GM21528 (cell line): ENCODE data around the gene HRH4.
A peak's percentile ranks its signal among the peaks of the same experiment; 100 is the strongest.

Experiments used
- ATAC-seq: cut with Tn5 transposase; IDR thresholded peaks from one replicate; pipeline ENCODE4 v1.9.1; 2021; ENCODE audit warnings: mild to moderate bottlenecking, moderate library complexity; ENCODE audit not compliant: unreplicated experiment, low FRiP score

The HRH4 gene, protein sequence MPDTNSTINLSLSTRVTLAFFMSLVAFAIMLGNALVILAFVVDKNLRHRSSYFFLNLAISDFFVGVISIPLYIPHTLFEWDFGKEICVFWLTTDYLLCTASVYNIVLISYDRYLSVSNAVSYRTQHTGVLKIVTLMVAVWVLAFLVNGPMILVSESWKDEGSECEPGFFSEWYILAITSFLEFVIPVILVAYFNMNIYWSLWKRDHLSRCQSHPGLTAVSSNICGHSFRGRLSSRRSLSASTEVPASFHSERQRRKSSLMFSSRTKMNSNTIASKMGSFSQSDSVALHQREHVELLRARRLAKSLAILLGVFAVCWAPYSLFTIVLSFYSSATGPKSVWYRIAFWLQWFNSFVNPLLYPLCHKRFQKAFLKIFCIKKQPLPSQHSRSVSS

DNA sequence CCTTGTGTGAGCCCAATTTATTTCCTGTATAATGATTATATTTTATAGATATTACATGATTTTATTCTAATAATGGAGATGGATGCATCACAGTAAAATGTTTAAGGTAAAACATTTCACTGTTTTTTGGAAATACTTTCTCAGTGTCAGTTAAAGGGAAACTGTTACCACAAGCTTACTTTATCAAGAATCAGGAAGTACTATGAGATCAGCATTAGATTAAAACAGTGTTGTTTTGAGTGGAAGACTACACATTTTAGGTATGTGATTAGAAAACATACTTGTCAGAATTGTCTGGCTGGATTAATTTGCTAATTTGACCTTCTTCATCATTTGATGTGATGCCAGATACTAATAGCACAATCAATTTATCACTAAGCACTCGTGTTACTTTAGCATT is at the start of gene HRH4:
Gene HRH4, plus strand, starts transcription at position 250 of the 400 bp plus-strand sequence. Its CDS starts 92 bp downstream, at position 342.
- no peak for ATAC-seq

- no peak for ATAC-seq
Measured at GRCh38 chr18:24413148-24413547, 47.3 kb upstream of the HRH4 start.

DNA sequence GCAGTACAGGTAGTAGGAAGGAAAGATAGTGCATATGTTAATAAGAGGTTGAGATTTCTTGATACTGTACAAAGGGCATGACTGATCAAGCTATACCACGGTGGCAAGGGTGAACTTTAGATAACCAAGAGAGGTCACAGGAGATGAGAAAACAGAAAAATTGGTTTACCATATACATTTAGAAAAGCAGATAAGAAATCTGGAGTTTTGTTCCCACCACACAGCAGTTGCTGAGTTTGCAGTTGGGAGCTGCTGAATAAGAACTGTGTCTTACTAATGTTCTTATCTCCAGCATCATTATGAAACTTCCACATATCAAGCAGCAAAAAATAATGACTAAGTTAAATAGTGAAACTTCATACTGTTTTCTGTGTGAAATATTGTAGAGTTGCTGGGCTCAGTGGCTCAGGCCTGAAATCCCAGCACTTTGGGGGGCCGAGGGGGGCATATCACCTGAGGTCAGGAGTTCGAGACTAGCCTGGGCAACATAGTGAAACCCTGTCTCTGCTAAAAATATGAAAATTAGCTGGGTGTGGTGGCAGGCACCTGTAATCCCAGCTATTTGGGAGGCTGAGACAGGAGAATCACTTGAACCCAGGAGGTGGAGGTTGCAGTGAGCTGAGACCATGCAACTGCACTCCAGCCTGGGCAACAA is 46.0 kb upstream of the HRH4 start:
- ATAC-seq = no peak

GRCh38 chr18:24417480-24417879 is 43.0 kb upstream of the HRH4 start:
- ATAC-seq = no peak

DNA sequence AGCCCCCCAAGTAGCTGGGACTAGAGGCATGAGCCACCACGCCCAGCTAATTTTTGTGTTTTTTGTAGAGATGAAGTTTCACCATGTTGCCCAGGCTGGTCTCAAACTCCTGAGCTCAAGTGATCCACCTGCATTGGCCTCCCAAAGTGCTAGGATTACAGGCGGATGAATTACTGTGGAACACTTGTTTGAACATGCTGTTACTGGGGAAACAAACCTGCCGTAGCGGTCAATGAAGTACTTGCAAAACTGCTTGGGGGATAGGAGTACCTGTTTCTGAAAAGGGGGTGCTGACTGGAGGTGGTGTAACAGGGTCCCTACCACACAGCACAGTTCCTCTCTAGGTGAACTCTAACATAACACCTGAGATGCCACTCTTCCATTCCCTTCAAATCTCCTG is 39.9 kb upstream of the HRH4 start:
- no peak for ATAC-seq

- ATAC-seq = no peak
Measured at GRCh38 chr18:24421831-24422230, 38.6 kb upstream of the HRH4 start.

DNA sequence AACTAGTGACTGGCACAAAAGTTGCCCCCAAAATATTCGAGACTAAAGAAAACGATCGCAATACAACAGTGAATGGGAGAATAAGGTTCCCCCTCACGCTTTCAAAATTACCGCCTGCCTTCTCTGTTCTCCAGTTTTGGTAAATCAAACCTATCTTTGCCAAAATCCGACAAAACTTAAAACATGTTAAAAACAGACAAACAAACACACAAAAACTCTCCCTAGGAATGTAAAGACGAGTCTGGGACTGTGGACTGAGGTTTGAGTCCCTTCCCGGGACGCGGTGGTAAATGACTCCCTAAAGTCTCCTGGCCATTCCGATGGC is 34.4 kb upstream of the HRH4 start:
- no peak for ATAC-seq

DNA sequence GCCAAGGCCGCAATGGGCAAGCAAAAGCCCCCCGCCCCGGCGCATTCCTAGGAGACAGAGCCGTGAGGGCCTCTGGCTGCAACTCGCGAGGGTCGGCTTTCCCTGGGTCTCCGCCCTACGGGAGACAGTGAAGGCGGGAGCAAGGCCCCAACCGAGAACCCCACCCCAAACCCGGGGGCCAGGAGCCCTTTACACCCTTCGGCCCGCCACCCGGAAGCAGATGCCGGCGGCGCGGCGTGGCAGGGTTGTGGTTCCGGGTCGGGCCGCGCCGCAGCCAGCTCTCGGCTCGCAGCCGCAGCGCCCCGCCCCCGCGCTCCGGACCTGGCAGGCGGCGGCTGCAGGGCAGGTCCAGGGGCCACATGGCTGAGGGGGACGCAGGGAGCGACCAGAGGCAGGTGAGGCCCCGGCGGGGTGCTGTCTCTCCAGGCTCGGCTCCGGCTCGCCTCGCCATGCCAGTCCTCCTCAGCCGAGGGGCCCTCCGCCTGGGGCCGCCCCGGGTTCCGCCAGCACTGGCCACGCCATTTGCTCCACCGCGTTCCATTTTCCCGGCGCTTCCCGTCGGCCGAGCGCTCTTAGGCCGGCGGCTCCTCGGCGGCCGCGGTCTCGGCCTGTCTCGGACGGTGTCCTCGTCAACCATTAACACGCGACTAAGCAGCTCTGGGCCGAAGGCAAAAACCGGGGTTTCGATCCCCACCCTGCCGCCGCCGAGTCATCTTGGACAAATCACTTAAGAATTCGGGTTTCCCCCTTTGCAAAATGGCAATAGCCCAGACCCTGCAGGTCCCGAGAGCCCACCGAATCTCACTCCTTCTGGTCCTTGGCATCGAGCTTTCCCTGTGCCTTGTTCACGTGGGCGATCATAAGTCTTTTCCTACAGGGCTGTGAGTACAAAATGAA is 33.8 kb upstream of the HRH4 start, which contains the start of gene IMPACT:
Gene IMPACT, plus strand, starts transcription at position 273 of the 897 bp plus-strand sequence. Its CDS starts 87 bp downstream, at position 360.
- ATAC-seq = peak; percentile 86

DNA sequence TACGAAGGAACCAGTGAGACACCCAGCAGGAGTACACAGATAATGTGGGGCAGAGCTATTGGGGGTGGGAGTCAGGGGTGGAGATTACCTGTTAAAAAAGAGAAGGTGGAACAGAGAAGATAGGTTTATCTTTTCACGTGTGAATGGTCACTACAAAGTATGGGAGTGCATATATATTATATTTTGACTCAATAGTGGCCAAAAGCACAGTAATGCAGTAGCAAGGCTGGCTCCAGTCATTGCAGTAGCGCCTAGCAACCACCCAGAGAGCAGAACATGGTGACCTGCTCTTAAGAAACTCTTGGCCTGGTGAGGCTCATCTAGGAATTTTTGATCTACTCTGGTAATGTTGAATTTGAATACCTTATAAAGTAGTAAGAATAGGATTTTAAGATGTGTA is 33.0 kb upstream of the HRH4 start:
- no peak for ATAC-seq

DNA sequence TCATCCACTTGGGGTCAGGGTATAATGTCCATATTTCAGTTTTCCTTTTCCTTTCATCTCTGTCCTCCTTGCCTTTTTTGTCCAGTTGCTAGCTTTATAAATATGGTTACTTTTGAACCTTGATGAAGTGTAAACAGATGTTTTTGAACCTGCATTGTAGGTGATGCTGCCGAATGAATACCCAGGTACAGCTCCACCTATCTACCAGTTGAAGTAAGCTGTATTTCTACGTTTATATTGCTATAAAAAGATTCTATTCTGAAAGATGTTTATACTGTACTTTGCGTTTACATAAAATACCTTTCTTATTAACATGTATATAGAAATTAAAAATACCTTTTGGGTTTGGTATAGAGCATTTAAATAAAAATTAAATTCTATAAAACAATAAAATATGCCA is 31.7 kb upstream of the HRH4 start:
- ATAC-seq = no peak

GRCh38 chr18:24429188-24429587 is 31.2 kb upstream of the HRH4 start:
- ATAC-seq = no peak

- no peak for ATAC-seq
Measured at GRCh38 chr18:24432618-24433017, 27.8 kb upstream of the HRH4 start.

- no peak for ATAC-seq
Measured at GRCh38 chr18:24436939-24437338, 23.5 kb upstream of the HRH4 start.

GRCh38 chr18:24443870-24444269 is 16.6 kb upstream of the HRH4 start:
- peak; percentile 69 for ATAC-seq

DNA sequence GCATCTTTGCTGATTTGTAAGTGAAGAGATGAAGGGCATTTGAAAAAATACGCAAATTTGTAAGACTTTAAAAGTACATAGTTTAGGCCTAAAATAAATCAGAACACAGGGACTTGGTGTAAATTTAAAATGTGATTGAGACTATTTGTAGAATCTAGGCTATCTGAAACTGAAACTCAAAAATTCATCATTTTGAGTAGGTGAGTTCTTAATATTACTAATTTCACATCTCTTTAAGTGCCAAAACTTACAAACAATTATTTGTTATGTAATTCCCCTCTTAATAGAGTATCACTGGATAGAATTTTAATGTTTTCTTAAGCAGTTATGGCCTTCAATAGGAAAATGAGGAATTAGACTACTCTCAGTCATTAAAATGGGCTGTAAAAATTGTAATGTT is 14.0 kb upstream of the HRH4 start:
- ATAC-seq = peak; percentile 56

DNA sequence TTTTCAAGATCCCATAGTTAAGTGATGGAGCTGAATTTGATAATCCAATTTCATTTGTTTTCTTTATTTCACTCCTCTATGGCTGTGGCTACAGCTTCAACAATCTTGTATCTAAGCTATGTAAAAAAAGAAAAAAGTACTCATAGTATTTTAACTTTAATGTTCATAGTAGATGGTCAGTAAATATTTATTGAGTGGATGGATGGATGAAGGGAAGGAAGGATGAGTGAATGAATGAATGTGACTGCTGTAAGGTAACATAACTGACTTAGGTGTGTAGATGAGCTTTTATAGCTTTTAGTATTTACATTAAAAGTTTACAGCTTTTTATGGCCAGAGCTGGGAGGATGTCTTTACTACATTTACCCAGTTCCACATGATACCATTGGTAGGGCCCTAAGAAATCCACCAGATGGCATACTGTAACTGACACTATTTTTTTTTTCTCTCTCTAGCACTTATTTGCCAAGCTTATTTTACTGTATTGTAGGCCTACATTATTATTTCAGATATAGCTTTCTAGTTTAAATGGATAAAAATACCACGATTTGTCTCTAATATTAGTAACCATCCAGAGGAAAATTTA is 13.4 kb upstream of the HRH4 start:
- peak; percentile 37 for ATAC-seq

DNA sequence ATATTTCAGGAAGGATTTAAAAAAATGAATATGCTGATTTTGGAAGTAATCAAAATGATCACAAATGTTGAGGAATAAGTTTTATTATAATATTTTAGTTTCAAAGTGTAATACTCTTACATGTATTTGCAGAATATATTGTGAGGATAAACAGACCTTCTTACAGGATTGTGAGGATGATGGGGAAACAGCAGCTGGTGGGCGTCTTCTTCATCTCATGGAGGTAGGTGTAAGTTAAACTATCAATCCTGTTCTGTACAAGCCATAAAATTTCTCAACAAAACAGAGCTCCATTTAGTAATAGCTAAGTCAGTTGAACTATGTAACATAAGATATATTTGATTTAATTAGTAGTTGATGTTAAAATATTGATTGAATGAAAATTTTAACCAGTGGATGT is 12.5 kb upstream of the HRH4 start:
- ATAC-seq = no peak

DNA sequence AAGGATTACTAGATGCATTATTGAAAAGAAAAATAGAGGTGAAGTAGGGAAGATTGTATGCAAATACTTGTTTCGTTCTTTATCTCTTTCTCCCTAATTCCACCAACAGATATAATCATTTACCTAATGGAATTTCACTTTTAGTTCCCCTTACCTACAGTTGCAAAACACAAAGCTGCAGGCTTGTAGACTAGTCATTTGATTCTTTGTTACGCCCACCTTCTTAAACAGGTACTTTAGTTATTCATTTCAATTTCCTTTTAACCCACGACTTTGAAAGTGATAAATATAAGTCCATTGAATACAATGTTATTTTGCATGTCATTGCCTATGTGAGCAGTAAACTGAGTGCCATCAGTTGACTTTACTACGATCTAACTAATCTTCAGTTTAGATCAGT is 3.9 kb upstream of the HRH4 start:
- peak; percentile 87 for ATAC-seq

DNA sequence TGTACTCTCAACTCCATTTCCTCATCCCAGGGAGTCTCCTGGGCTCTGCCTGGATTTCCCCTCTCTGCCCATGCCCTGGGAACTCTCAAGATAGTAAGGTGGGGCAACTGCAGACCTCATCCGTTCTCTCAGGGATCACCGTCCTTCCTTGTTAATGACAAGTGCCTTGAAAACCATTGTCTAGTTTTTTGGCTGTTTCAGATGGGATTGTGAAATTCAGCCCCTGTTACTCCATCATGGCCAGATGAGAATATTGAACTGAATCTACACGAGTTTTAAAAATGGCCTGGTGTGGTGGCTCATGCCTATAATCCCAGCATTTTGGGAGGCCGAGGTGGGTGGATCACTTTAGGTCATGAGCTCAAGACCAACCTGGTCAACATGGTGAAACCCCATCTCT is 665 bp upstream of the HRH4 start:
- ATAC-seq = no peak

- ATAC-seq = no peak
Measured at GRCh38 chr18:24461996-24462395, 1.6 kb downstream of the HRH4 start.
